Spleen (tissue), 11 donors: ENCODE results near the gene CCDC88C. TPM values are rescaled to one million over a fixed set of nuclear protein-coding genes. Genes with fewer than 3 reads are reported as not detected.
"Not testable (repeated sequence)": the region's sequence is repeated elsewhere in the genome, so short reads cannot be mapped to it uniquely, and the experiment has no call there.

Experiments
- DNase-seq: peaks from one replicate; pipeline ENCODE4 v3.0.0-alpha.2; 2020
- H3K27ac ChIP-seq, 8 donors: fragments of 200-600 bp; sonication (generic) in 7 of 8; 1 replicate in 4 of 8; 2 replicates in 4 of 8; pipeline versions ENCODE4 v1.5.0 to v1.8.0; 2016 to 2021; ENCODE audit warnings: inconsistent platforms in 4 of 8, mild to moderate bottlenecking in 4 of 8, moderate library complexity in 1 of 8
- H3K27me3 ChIP-seq, 7 donors: fragments of 200-600 bp; sonication (generic) in 6 of 7; replicated peaks in 1 of 7; 1 replicate in 4 of 7; 2 replicates in 3 of 7; pipeline versions ENCODE4 v1.5.0 to v1.8.0; 2016 to 2021; ENCODE audit warnings: inconsistent platforms in 3 of 7, mild to moderate bottlenecking in 1 of 7
- H3K36me3 ChIP-seq, 6 donors: fragments of 200-600 bp; sonication (generic) in 5 of 6; 1 replicate in 4 of 6; 2 replicates in 2 of 6; pipeline versions ENCODE4 v1.5.0 to v1.8.0; 2016 to 2021; ENCODE audit warnings: inconsistent platforms in 2 of 6
- H3K4me1 ChIP-seq, 6 donors: fragments of 200-600 bp; sonication (generic) in 5 of 6; 1 replicate in 3 of 6; 2 replicates in 3 of 6; pipeline versions ENCODE4 v1.5.0 to v1.8.0; 2016 to 2021; ENCODE audit warnings: inconsistent platforms in 3 of 6
- H3K4me3 ChIP-seq, 8 donors: fragments of 200-600 bp; sonication (generic) in 7 of 8; 1 replicate in 4 of 8; 2 replicates in 4 of 8; pipeline versions ENCODE4 v1.5.0 to v1.8.0; 2016 to 2021; ENCODE audit warnings: inconsistent platforms in 4 of 8, mild to moderate bottlenecking in 4 of 8, moderate library complexity in 2 of 8
- H3K9me3 ChIP-seq, 8 donors: fragments of 200-600 bp; sonication (generic) in 7 of 8; 1 replicate in 4 of 8; 2 replicates in 4 of 8; pipeline versions ENCODE4 v1.5.0 to v1.8.0; 2016 to 2021; ENCODE audit warnings: inconsistent platforms in 4 of 8
- POLR2A ChIP-seq, 3 donors: fragments of 450-650 bp; IDR thresholded peaks; one replicate each; pipeline ENCODE4 v1.5.1; 2017; ENCODE audit warnings: antibody characterized with exemption in 3 of 3, mild to moderate bottlenecking in 1 of 3
- POLR2AphosphoS5 ChIP-seq, 3 donors: sonication (generic); formaldehyde crosslinking; IDR thresholded peaks; one replicate each; pipeline ENCODE4 v1.5.1; 2017; ENCODE audit warnings: antibody characterized with exemption in 3 of 3
- WGBS, 5 donors: extraction: QIAGEN DNeasy Blood & Tissue Kit in 3 of 5; methylation state at CpG; one replicate each; pipeline versions ENCODE4 v1.1.5 to v1.1.7; 2013 to 2018; 5-methylcytosine and 5-hydroxymethylcytosine counted together
- intact Hi-C: fragments of 100-400 bp; cut with DNase I; formaldehyde crosslinking; loops from one replicate; pipeline ENCODE4 v1.15.0; 2023; ENCODE audit warnings: low total_unique reads
- polyA plus RNA-seq, 3 donors: library from polyadenylated mRNA; stranded (reverse); fragments of 200-250 nt; gene quantifications; one replicate each; pipeline ENCODE4 v1.2.1, GENCODE V29; 2013
- total RNA-seq, 7 donors: library from RNA; depleted of rRNA in 3 of 7; stranded (reverse); fragments of >200 nt in 3 of 7; fragmentation: NEBNext Ultra II Directional in 4 of 7; extraction: Animal tissue kit (Norgen Biotek cat#: 25700) in 4 of 7; gene quantifications; one replicate each; pipeline versions ENCODE4 v1.1.0 to v1.2.1, GENCODE V29; 2016 to 2021
- TF ChIP-seq, protein P1 (sequence below), 11 experiments: fragments of 200-600 bp in 7 of 11; fragments of 450-650 bp in 4 of 11; sonication (generic) in 4 of 11; IDR thresholded peaks in 8 of 11; conservative IDR thresholded peaks in 3 of 11; 1 replicate in 7 of 11; 2 replicates in 4 of 11; pipeline versions ENCODE4 v1.4.0 to v1.8.0; 2016 to 2021; ENCODE audit warnings: antibody characterized with exemption in 11 of 11, inconsistent platforms in 4 of 11, mild to moderate bottlenecking in 1 of 11
- donor health status: healthy with polysubstance abuse.
- donor health status: DM: no; HTN: no; CAD: no; lungs with moderate emphysema.
- donor health status: DM: no; HTN: no; CAD: no.
- donor health status: Bipolar disorder and iron deficiency.
- donor health status: healthy.
- donor health status: DM: no; HTN: no; CAD: no.
- donor health status: DM: yes; HTN: yes; CAD: no.

Gene CCDC88C
- total and polyA plus RNA-seq, 10 donors, result 23.2 to 136 (median 101) TPM

DNA sequence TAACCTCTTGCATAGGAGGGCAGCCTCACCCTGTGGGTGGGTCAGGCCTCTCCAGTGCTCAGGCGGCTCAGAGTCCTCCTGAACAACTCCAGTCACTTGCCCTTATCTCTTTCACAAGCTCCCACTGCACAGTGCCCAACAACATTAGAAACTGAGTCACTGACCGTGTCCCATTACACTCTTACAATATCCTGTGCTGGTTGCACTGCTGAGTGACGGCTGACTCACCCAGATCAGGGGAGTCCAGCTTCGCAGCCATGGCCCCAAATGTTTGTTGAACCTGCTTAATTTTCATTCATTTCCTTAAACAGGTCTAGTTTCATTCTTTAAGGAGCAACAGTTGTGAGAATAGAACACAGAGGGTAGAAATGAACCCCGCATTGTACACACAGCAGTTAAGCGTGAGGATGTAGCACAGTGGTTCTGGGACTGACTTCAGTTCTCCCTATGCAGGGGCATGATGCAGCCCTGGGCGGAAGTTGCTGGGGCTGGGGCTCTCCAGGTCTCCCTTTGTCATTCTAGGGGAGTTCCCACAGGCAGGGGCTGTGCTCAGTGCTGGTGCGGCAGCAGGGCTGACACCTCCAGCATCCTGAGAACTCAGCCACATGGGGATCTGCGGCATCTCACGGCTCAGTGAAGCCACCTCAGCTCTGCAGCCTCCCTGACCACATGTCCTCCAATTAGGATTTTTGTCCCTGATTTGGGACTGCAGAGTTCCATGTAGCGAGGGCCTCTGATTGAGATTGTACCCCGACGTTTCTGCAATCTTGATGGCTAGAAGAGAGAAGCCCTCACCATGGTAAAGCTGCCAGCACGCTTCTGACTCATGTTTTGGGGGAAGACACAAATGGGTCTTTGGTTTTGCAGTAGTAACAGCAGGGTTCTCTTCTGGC lies 189.3 kb downstream of the CCDC88C start:
- intact Hi-C loops, result no loop called here
- H3K27me3 ChIP-seq, result no peaks in the 10 kb centered on the region
- peaks cover 35 to 90% (median 77%) of the 10 kb centered on the region in 6 donors for H3K4me1 ChIP-seq
- peak overlapping the region in 6 of 8 donors; percentile 62 to 90 (median 82) for H3K27ac ChIP-seq
- no peak for TF ChIP-seq POLR2A (IDR thresholded peaks at IDR 0.05)
- TF ChIP-seq POLR2AphosphoS5 (IDR thresholded peaks at IDR 0.05), result peak; percentile 17 to 56 (median 37)
- H3K36me3 ChIP-seq, result peaks cover 0 to 77% (median 12%) of the 10 kb centered on the region in 6 donors
- no peak overlapping the region for H3K4me3 ChIP-seq
- DNase-seq, result peak; percentile 84
- WGBS, 5 donors, result 65 to 76% (median 66%) methylated on average over 7 to 14 of the region's 14 CpGs
- H3K9me3 ChIP-seq, result peaks cover 0 to 7% (median 0%) of the 10 kb centered on the region in 8 donors

DNA sequence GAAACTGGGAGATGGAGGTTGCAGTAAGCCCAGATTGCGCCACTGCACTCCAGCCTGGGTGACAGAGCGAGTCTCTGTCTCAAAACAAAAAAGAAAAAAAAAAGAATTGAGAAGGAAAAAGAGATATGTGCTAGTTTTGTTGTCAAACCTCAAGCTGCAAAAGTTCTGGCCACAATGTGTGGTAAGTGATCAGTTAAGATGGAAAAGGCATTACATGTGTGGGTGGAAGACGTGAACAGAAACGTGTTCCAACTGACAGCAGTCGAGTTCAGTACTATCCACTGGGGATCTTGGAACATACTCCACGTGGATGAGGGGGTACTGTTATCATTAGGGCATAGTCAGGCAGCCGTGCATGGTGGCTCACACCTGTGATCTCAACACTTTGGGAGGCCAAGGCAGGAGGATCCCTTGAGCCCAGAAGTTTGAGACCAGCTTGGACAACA lies 190.4 kb downstream of the CCDC88C start:
- TF ChIP-seq, protein P1, sequence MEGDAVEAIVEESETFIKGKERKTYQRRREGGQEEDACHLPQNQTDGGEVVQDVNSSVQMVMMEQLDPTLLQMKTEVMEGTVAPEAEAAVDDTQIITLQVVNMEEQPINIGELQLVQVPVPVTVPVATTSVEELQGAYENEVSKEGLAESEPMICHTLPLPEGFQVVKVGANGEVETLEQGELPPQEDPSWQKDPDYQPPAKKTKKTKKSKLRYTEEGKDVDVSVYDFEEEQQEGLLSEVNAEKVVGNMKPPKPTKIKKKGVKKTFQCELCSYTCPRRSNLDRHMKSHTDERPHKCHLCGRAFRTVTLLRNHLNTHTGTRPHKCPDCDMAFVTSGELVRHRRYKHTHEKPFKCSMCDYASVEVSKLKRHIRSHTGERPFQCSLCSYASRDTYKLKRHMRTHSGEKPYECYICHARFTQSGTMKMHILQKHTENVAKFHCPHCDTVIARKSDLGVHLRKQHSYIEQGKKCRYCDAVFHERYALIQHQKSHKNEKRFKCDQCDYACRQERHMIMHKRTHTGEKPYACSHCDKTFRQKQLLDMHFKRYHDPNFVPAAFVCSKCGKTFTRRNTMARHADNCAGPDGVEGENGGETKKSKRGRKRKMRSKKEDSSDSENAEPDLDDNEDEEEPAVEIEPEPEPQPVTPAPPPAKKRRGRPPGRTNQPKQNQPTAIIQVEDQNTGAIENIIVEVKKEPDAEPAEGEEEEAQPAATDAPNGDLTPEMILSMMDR (IDR thresholded peaks at IDR 0.05 in 8 of 11, conservative IDR thresholded peaks at IDR 0.05 in 3 of 11), result no peak
- TF ChIP-seq POLR2A (IDR thresholded peaks at IDR 0.05) (no peak), POLR2AphosphoS5 (IDR thresholded peaks at IDR 0.05) (no peak)
- intact Hi-C loops, result no loop called here
- 63 to 78% (median 76%) methylated on average over 7 of the region's 7 CpGs for WGBS, 5 donors
- Histone ChIP-seq H3K36me3 (peaks cover 0 to 86% (median 12%) of the 10 kb centered on the region in 6 donors), H3K4me1 (peaks cover 34 to 80% (median 68%) of the 10 kb centered on the region in 6 donors), H3K27ac (peak overlapping the region in 7 of 8 donors; percentile 23 to 90 (median 79)), H3K27me3 (no peaks in the 10 kb centered on the region), H3K9me3 (peaks cover 0 to 7% (median 0%) of the 10 kb centered on the region in 8 donors), H3K4me3 (no peak overlapping the region)
- DNase-seq, result no peak

DNA sequence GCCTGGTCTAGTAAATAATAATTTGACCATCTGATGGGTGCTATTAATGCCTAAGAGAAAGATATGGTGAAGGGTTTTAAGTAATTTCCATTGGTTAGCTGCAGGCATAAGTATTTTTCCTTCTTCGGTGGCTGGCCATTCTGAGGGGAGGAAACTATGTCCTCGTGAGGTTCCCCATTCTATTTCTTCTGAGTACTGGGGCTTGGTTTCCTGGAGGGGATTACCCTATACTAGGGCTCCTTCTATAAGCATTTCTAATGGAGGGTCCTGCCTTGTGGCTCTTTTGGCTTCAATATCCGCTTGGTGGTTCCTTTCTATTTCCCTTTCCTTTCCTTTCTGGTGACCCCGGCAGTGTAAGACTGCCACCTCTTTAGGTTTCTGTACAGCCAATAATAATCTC lies 191.3 kb downstream of the CCDC88C start:
- peaks cover 33 to 75% (median 60%) of the 10 kb centered on the region in 6 donors for H3K4me1 ChIP-seq
- H3K27ac ChIP-seq, result peak overlapping the region in 6 of 8 donors; percentile 23 to 90 (median 82)
- 51 to 68% (median 55%) methylated on average over 4 of the region's 4 CpGs for WGBS, 5 donors
- H3K9me3 ChIP-seq, intact Hi-C loops, H3K4me3 ChIP-seq, DNase-seq, H3K27me3 ChIP-seq: not testable (repeated sequence)
- peaks cover 0 to 90% (median 12%) of the 10 kb centered on the region in 6 donors for H3K36me3 ChIP-seq

DNA sequence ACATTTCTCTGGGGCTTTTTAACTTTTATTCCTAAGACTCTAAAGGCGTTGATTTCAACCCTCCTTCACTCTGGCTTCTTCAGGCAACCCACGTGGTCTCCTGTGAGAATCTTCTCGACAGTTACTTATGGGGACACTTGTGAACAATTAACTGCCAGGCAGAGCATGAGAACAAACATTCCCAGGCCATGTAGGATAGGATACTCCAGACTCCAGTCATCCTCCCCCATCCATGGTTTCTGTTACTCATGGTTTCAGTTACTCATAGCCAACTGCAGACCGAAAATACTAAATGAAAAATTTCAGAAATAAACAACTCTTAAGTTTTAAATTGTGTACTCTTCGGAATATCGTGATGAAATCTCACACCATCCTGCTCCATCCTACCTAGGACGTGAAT lies 192.6 kb downstream of the CCDC88C start:
- H3K36me3 ChIP-seq, result peaks cover 0 to 93% (median 14%) of the 10 kb centered on the region in 6 donors
- no peak for DNase-seq
- no peak overlapping the region for H3K4me3 ChIP-seq
- H3K9me3 ChIP-seq, result no peaks in the 10 kb centered on the region
- no peaks in the 10 kb centered on the region for H3K27me3 ChIP-seq
- H3K27ac ChIP-seq, result peak overlapping the region in 1 of 8 donors; percentile 90
- peaks cover 23 to 69% (median 49%) of the 10 kb centered on the region in 6 donors for H3K4me1 ChIP-seq
- intact Hi-C loops, result no loop called here
- 95 to 97% (median 95%) methylated on average over 7 of the region's 7 CpGs for WGBS, 5 donors
- TF ChIP-seq, protein P1 (IDR thresholded peaks at IDR 0.05 in 8 of 11, conservative IDR thresholded peaks at IDR 0.05 in 3 of 11), result no peak
- TF ChIP-seq POLR2AphosphoS5 (IDR thresholded peaks at IDR 0.05), result no peak
- TF ChIP-seq POLR2A (IDR thresholded peaks at IDR 0.05), result no peak
